Suprapubic skin (tissue), 4 donors: ENCODE measurements around the gene RALGAPA2.

Experiments
- CTCF ChIP-seq, 2 donors: fragments of 200-600 bp in 1 of 2; fragments of 450-650 bp in 1 of 2; sonication (generic) in 1 of 2; IDR thresholded peaks; one replicate each; pipeline ENCODE4 v1.5.1; 2016 to 2019; ENCODE audit warnings: antibody characterized with exemption in 2 of 2, mild to moderate bottlenecking in 1 of 2, moderate library complexity in 1 of 2
- EP300 ChIP-seq: sonication (generic); formaldehyde crosslinking; IDR thresholded peaks from one replicate; pipeline ENCODE4 v1.6.1; 2017; ENCODE audit warnings: antibody characterized with exemption
- POLR2A ChIP-seq, 2 donors: fragments of 450-650 bp; IDR thresholded peaks; one replicate each; pipeline ENCODE4 v1.6.1; 2017; ENCODE audit warnings: antibody characterized with exemption in 2 of 2, mild to moderate bottlenecking in 2 of 2, moderate library complexity in 2 of 2
- POLR2AphosphoS5 ChIP-seq, 3 donors: sonication (generic); formaldehyde crosslinking; IDR thresholded peaks; one replicate each; pipeline ENCODE4 v1.6.1; 2017; ENCODE audit warnings: antibody characterized with exemption in 3 of 3

- TF ChIP-seq POLR2AphosphoS5 (IDR thresholded peaks at IDR 0.05) (no peak), CTCF (IDR thresholded peaks at IDR 0.05) (no peak), EP300 (no peak), POLR2A (IDR thresholded peaks at IDR 0.05) (no peak)
Observed at GRCh38 chr20:20530428-20531151, 181.9 kb downstream of the RALGAPA2 start.
